GM19328 (cell line): ENCODE measurements around the gene IL17A.
A peak's percentile ranks its signal among the peaks of the same experiment; 100 is the strongest.

Experiments
- ATAC-seq: cut with Tn5 transposase; IDR thresholded peaks from one replicate; pipeline ENCODE4 v1.9.1; 2021; ENCODE audit warnings: mild to moderate bottlenecking, moderate library complexity; ENCODE audit not compliant: unreplicated experiment

Gene IL17A

DNA sequence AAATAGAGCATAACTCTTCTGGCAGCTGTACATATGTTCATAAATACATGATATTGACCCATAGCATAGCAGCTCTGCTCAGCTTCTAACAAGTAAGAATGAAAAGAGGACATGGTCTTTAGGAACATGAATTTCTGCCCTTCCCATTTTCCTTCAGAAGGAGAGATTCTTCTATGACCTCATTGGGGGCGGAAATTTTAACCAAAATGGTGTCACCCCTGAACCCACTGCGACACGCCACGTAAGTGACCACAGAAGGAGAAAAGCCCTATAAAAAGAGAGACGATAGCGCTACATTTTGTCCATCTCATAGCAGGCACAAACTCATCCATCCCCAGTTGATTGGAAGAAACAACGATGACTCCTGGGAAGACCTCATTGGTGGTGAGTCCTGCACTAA, at the start of gene IL17A:
IL17A (plus strand) TSS at position 301 of the 400 bp plus-strand sequence; CDS start at position 358, 57 bp downstream.
- ATAC-seq: peak; percentile 23

DNA sequence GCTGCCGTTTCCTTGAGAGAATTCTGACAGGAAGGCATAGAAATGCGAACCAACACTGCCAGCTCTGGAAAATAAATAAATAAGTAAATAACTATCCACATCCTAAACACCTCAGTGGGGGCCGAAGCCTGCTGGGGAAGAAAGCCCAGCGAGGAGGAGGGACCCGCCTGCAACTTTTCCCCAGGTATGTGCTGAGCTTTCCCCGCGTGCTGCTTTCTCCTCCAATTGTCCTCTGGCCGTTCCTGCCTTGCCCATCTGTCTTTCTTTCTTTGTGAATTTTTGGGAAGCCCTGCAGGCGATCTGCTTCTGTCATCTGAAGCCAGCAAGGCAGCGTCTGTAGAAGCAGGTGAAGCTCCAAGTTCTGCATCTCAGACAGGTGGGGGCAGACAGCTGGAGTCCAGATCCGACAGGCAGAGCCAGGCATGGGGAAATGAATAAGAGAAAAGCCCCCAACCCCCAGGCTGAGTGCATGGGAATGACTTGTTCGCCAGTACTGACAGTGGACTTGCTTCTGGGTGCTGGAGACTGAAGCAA, 49.2 kb upstream of the IL17A start:
- no peak for ATAC-seq

DNA sequence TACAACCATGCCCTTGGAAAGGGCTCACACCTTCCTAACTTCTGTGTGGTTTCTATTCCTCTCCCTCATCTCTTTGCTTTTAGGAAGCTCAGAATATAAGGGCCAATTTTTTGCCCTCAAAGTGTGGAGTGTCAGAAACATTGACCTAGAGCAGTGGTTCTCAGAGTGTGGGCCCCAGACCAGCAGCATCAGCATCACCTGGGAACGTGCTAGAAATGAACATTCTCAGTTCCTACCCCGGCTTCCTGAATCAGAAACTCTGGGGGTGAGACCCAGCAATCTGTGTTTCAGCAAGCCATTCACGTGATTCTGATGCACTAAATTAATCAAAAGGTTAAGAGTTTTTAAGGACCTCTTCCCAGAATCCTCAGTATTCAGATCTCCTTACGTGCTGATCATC, 47.9 kb upstream of the IL17A start:
- ATAC-seq: no peak

DNA sequence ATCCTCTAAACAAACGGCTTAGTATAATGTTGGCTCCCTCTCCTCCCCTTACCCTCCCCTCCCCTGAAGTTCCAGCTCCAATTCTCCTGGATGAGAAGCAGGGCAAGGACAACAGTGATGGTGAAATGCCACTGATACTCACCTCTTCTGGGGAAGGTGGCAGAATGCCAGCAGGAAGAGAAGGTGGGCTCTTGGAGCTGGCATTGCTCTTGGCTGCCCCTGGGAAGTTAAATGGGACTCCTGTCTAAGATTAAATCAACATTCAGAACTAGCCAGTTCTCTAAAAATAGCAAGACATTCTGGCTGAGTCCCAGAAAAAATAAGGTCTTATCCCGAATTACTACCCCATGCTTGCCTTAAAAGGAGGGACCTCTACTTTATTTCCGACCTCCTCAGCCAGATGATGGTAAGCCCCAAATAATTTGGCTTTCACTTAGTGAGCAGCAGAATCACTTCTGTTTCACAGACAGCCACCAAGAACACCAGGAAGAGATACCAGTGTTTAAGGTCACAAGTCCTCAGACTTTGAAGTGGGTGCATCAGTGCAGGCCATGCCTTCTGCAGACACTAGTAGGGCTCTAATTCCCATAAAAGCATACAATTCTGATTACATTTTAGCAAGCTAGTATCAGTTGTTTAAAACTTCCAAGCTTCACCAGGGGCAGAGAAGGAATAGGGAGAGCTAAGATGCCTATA, 46.0 kb upstream of the IL17A start:
- ATAC-seq: no peak

DNA sequence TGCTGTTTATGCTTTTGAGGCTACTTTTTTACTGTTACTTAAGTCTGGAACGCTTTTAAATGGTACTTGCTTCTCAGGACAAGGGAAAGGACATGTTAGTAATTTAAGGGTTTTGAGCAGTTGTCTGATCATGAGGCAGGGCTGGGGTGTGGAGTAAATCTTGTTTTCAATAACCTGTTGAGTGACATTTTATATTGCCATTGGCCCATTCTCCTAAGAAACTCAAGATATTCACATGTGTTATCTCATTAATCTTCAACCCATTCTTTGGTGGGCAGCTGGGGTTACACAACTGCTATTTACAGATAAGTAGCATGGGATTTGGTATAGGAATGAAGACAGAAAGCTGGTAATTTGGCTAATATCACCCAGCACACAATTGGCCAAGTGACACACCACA, 44.6 kb upstream of the IL17A start:
- ATAC-seq: no peak

DNA sequence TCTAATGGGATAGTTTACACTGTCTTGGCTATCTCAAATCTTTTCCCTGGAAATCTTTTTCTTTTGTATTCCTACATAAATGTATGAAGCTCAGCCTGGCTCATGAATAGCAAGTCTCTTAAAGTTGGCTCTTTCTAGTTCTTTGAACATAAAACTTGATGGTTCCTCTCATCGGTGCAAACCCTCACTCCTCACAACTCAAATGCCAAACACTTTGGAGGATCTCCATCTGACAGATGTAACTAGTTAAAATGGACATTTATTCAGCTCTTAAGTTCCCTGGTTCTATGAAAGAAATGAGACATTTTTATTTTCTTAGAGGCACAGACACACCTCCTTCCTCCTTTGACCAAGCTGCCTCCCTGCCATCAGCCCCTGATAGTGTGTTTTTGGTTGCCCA, 43.6 kb upstream of the IL17A start:
- no peak for ATAC-seq

DNA sequence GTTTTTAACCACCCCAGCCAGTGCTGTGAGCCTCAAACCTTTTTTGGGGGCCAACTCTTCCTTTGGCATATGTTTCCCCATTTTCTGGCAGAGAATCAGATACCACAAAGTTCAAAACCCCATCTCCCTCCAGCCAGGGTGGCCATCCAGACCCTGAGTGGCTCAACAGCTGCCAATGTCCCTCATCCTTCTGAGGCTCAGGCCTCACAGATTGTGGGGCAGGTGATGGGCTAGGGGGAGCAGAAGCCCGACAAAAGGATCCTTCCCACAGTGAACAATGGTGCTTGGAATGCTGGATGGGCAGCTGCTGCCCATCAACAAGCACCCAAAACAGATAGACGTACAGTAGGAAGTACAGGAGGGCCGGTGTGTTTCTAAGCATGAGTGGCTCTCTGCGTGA, 42.6 kb upstream of the IL17A start:
- ATAC-seq: no peak

DNA sequence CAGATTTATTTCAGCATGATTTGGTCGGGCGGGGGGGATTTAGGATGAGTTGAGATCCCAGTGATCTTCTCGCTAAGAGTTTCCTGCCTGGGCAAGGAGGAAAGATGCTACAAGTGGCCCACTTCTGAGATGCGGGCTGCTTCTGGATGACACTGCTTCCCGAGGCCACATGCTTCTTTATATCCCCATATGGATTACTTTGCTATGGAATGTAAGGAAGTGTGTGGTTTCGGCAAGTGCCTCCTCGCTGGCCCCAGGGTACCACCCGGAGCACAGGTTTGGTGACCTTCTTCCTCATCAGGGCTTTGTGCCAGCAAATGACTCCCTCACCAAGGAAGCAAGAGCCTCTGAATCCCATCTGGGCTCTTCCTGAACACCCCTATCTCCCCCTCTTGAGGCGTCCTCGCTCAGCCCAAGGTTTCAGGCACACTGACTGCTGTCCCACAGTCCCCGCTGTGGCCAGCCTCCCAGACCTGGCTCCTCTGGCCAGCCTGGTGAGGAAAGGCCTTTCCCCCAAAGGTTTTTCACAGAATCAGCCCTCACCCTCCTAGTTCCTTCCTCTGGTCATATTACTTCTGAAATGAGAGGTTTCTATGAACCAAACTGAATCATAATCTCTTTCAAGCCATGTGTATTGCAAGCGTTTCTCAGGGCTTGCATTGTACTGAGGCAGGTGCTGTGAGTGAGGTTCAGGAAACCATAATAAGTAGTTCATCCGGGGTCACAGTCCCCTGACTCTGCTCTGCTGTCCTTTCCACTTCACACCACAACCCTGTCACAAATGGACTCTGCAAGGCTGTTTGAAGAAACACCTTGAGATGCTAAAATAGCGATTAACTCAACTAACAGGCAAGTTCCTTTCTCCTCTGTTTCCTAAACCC, 41.7 kb upstream of the IL17A start:
- no peak for ATAC-seq

DNA sequence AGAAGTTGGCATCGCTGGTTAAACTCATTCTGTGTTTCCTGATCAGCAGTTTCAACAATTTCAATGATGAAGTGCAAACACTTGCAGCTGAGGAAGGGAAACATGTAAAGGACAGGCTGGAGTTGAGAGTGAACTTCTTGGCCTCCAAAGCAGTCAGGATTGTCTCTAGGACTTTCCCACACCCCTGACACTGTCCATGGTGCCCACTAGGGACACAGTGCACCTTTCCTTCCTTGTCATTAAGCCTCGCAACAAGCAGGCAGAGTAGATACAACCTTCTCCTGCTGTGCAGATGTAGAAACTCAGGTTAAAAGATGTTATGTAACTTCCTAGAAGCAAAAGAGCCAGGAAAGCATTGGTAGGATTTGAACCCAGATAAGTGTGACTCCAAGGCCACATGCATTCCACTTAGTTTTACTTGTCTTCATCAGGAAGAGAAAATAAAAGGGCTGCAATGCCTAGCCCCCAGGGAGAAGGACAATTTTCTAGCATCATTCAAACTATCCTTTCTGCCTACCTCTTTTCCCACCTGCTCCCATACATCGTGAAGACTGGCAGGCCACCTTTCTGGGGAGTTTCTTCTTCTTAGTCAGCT, 39.2 kb upstream of the IL17A start:
- ATAC-seq: no peak

DNA sequence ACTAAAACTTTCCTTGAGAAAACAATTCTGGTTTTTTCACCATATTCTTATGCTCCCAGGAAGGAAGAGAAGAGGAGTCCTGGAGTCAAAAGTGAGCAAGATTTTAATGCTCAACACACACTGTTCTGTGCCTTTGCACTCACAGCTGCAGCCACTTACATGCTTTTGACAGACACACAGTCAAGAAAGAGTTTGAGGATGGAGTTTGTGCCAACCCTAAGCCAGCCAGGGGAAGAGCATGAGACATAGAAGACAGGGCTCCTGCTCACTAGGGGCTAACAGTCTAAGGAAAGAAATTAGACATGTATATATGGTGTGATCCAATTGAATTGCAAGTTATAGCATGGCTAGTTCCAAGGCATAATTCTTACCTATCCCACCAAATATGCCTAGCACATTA, 37.1 kb upstream of the IL17A start:
- ATAC-seq: no peak

DNA sequence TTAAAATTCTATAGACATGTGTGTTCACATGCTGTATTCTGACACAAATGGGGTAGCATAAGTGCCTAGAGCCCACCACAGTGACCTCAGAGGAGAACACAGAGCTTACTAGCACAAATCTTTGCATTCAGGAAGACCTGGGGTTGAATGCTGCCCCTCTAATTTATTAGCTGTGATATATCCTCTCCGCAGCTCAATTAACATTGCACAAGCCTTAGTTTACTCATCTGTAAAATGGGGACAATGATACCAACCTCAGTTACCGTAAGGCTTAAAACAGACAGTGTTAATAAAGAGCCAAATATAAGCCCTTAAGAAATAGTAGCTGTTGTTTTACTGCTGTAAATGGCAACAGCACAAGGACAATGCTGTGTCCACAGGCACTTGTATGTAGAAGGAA, 36.2 kb upstream of the IL17A start:
- no peak for ATAC-seq

DNA sequence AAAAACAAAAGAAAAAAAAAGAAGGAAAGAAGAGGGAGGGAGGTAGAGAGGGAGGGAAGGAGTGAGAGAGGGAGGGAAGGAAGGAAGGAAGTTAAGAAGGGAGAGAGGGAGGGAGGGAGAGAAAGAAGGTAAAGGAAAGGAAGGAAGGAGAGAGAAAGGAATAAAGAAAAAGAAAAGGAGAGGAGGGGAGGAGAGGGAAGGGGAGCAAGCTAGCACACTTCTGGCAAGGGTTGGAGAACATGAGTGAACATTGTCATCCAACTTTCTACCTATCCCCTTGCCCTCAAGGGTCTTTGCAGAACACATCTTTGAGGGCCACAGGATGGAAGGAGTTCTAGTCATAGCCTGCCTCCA, 34.1 kb upstream of the IL17A start:
- no peak for ATAC-seq

DNA sequence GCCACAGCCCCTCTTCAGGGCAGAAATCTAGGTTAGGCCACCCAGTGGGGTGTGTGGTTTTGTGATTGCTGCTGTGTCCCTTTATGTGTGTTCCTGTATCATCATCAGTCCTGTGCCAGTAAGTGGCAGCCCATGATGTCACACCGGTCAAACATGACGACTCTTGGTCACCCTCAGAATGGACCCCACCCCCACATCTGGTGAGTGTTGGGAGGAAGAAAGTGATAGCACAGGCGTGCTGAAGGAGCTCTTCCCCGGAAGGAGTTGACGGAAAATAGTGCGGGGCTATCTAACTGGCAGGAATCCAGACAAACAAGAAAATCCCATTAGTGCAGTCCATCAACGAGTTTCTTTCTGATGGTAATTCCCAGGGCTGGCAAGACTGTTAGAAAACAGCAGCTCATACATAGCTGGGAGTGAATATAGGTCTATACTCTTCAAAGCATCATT, 33.4 kb upstream of the IL17A start:
- no peak for ATAC-seq

DNA sequence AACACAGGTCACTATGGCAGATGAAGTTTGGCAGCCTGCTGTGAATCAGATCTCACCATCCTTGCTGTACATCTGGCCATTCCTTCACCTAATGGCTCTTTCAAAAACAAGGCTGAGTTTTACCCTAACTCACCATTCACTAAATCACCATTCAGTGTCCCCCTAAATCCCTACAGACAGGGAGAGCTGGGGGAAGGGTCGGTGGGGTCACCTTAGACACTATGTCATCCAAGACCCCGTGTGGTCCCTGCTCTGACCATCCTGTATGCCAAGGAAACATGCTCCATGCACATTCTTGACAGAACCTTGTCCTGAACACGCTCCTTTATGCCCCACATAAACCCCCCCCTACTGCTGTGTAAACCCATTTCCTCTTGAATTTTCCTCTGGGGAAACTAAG, 31.8 kb upstream of the IL17A start:
- ATAC-seq: no peak

DNA sequence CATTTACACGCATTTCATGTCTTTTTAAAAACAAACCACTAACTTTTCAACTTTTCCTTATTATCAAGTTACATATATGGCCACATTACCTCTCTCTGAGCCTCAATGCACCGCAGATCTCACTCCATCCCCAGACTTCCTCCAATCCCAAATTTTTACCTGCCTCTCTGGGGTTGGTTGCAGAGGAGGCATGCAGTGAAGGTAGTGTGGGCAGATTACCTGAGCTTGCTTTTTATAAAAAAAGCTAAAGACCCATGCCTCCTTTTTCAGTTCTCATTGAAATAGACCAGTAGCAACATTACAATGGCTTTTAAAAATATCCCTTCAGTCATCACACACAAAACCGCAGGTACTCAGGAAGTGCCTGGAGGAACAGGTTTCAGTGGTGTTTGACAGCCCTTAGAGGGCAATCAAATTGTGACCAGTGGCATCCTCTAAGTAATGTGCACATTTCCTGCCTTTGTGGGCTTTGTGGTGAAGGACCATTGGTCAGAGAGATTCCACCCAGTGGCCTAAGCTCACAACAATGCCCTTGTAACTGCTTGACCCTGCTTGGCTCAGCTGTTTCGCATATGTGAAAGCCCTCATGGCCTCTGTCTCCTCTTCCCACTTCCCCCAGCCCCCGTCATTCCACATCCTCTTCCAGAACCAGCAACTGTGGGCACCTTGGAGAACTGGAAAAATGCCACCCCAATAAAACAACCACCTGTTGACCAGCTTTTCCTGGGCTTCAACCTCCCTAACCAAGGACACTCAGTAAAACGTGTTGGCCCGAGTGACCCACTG, 30.2 kb upstream of the IL17A start:
- peak; percentile 73 for ATAC-seq

DNA sequence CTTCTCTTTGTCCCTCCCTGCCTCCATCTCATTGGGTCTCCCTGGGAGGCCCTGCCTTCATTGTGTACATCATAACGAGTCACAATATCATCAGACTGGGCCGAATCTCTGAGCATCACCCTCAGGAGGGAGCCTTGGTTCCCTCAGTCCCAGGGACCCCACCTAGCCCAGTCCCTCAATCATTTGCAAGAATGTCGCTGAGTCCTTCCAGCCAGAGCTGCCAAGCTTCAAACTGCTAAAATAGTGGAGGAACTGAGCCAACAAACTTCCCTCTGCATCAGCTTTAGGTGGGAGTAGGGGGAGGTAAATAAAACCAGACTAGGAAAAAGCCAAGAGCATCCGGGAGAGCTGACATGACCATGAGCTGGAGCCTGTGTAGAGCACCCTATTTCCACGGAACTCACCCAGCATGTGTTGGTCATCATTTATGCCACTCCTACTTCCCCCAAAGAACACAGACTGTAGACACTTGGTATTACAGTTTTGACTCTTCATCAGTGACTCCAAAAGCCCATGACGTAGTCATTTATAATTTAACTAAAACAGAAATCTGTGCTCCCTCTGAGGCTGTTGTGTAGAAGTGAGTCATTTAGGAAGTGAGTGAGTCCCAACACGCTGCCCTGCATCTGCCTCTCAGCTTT, 28.8 kb upstream of the IL17A start:
- ATAC-seq: peak; percentile 56

DNA sequence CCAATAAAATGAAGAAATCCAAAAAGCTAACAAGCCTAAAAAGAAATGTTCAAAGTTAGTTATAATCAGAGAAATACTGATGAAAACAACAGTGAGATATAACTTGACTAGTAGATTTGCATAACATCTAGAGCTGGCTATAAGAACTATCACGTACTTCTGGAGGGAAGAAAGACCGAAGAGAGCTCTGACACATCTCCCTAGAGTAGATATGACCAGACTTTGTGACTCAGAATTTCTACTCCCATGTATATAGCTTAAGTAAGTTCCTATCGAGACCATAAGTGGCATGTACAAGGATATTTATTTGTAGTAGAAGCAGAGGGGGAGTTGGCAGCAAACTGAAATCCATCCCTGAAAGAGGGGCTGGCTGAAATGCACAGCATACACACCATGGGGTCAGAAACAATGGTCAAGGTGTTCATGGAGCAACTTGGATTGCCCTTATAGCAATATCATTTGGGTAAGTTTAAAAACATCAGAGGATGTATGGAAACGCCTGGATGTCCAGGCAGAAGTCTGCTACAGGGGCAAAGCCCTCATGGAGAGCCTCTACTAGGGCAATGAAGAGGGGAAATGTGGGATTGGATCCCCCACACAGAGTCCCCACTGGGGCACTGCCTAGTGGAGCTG, 25.6 kb upstream of the IL17A start:
- no peak for ATAC-seq

DNA sequence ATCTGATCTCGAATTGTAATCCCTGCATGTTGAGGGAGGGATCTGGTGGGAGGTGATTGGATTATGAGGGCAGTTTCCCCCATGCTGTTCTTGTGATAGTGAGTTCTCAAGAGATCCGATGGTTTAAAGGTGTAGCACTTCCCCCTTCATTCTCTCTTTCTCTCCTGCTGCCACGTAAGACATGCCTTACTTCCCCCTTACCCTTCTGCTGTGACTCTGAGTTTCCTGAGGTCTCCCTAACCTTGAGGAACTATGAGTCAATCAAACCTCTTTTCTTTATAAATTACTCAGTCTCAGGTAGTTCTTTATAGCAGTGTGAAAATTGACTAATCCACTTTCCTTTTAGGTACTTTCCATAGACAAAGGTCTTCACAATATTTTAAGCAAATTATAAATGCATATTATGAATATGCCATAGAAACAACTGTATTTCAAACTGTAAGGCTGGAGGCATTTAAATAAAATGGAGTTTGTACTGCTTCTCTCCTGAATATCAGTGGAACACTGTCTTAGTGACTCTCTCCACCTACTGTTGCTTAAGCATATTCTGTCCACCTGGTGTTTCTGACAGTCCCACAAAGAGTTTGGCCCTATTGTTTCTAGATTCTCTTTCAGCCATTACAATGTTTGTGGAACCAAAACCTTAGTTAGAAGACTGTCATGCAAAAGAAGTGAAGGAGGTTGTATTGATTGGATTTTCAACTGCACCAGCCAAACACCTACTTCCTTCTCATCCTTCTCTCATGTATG, 24.3 kb upstream of the IL17A start:
- ATAC-seq: peak; percentile 32
